Heart right ventricle (tissue), 16 donors: ENCODE measurements around the gene CDC20. TPM values are rescaled to one million over a fixed set of nuclear protein-coding genes. Genes with fewer than 3 reads are reported as not detected.

Experiments used
- ATAC-seq, 8 donors: fragments of 200-7000 bp; cut with Tn5 transposase; one replicate each; pipeline ENCODE4 v1.9.1; 2020; ENCODE audit warnings: mild to moderate bottlenecking in 8 of 8, moderate library complexity in 8 of 8, moderate number of reproducible peaks in 1 of 8
- DNase-seq, 2 donors: peaks; one replicate each; pipeline ENCODE4 v3.0.0-alpha.2; 2020
- H3K27ac ChIP-seq, 10 donors: fragments of 200-600 bp; sonication (generic) in 2 of 10; one replicate each; pipeline versions ENCODE4 v1.5.0 to v1.8.0; 2020 to 2022; ENCODE audit warnings: mild to moderate bottlenecking in 3 of 10
- H3K27me3 ChIP-seq, 7 donors: fragments of 200-600 bp; one replicate each; pipeline ENCODE4 v1.8.0; 2021 to 2022; ENCODE audit warnings: mild to moderate bottlenecking in 2 of 7
- H3K36me3 ChIP-seq, 9 donors: fragments of 200-600 bp; sonication (generic) in 1 of 9; one replicate each; pipeline versions ENCODE4 v1.5.0 to v1.8.0; 2020 to 2022; ENCODE audit warnings: mild to moderate bottlenecking in 2 of 9
- H3K4me1 ChIP-seq, 9 donors: fragments of 200-600 bp; sonication (generic) in 1 of 9; one replicate each; pipeline versions ENCODE4 v1.5.0 to v1.8.0; 2020 to 2022; ENCODE audit warnings: mild to moderate bottlenecking in 4 of 9
- H3K4me3 ChIP-seq, 10 donors: fragments of 200-600 bp; sonication (generic) in 2 of 10; one replicate each; pipeline versions ENCODE4 v1.5.0 to v1.8.0; 2020 to 2022; ENCODE audit warnings: mild to moderate bottlenecking in 7 of 10, moderate library complexity in 2 of 10
- H3K9me3 ChIP-seq, 11 donors: fragments of 200-600 bp in 10 of 11; sonication (generic) in 2 of 11; one replicate each; pipeline versions ENCODE4 v1.5.0 to v1.8.0; 2013 to 2022; ENCODE audit warnings: mild to moderate bottlenecking in 2 of 11, control low read depth in 1 of 11, moderate library complexity in 1 of 11
- WGBS, 2 donors: extraction: QIAGEN DNeasy Blood & Tissue Kit; methylation state at CpG; one replicate each; pipeline ENCODE4 v1.1.7; 2013; ENCODE audit warnings: inconsistent platforms in 1 of 2; 5-methylcytosine and 5-hydroxymethylcytosine counted together
- intact Hi-C, 10 donors: fragments of 100-400 bp; cut with DNase I; formaldehyde crosslinking; loops; one replicate each; pipeline versions ENCODE4 v1.11.1 to v1.14.2; 2022
- polyA plus RNA-seq, 2 donors: library from polyadenylated mRNA; stranded (reverse); fragments of 200-250 nt; gene quantifications; one replicate each; pipeline ENCODE4 v1.2.3, GENCODE V29; 2013
- total RNA-seq, 10 donors: library from RNA; stranded (reverse); fragmentation: NEBNext Ultra II Directional in 3 of 10; extraction: Animal tissue kit (Norgen Biotek cat#: 25700) in 3 of 10; gene quantifications; one replicate each; pipeline versions ENCODE4 v1.2.1 to v1.2.4, GENCODE V29; 2021 to 2023
- TF ChIP-seq, protein P1 (sequence below), 9 donors: fragments of 200-600 bp; sonication (generic) in 2 of 9; IDR thresholded peaks; one replicate each; pipeline versions ENCODE4 v1.5.0 to v1.8.0; 2021 to 2022; ENCODE audit warnings: antibody characterized with exemption in 9 of 9, mild to moderate bottlenecking in 5 of 9, moderate library complexity in 1 of 9
- donor health status: Arrhythmogenic right ventricular cardiomyopathy.
- donor health status: ischemic (EF 13 %, LVEDD 7.1; RV severe dilation, severe dysfunction).
- donor health status: healthy with polysubstance abuse.
- donor health status: DM: no; HTN: yes; CAD: no.
- donor health status: DM: no; HTN: no; CAD: no.
- donor health status: ischemic (EF 25% LVEDD 6.9; RV normal size, moderate dysfunction).
- donor health status: ischemic (EF 25% LVEDD 5.7; RV mildly dilated, moderate dysfunction).
- donor health status: healthy.
- donor health status: DM: yes; HTN: yes; CAD: no.
- donor health status: Ischemic cardiomyopathy.
- donor health status: ischemic (EF 35%, LVEDD 5.7; RV mildly dilated, moderate dysfunction).
- donor health status: nonischemic (EF 11% LVEDD 7.7; RV severe dilation, severe dysfunction).
- donor health status: DM: yes; HTN: yes; CAD: no.
- donor health status: PGD.
- donor health status: ischemic (EF 29% LVEDD 5.4; RV normal size, mild dysfunction).
- donor health status: nonischemic (EF 23%, LVEDD 6.1; RV moderate dilation, normal function).

Gene CDC20
- total and polyA plus RNA-seq, 12 donors, result 0.15 to 9.6 (median 1.4) TPM

DNA sequence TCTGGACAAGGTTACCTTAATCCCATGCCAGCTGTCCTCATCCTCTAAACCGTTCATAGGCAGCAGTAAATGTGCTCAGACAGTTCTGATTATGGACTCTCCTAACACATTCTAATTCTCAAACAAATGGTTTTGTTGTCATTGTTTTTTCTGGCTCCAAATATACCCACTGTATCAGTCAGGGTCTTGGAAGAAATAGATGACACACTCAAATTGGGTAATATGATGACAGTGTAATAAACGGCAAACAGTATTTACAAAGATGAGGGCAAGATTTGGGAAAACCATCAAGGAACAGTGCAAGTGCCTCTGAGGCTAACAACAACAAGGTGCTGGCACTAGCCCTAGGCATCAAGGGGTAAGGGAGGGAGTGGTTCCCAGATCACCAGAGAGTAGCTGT lies 4.3 kb upstream of the CDC20 start:
- TF ChIP-seq, protein P1, sequence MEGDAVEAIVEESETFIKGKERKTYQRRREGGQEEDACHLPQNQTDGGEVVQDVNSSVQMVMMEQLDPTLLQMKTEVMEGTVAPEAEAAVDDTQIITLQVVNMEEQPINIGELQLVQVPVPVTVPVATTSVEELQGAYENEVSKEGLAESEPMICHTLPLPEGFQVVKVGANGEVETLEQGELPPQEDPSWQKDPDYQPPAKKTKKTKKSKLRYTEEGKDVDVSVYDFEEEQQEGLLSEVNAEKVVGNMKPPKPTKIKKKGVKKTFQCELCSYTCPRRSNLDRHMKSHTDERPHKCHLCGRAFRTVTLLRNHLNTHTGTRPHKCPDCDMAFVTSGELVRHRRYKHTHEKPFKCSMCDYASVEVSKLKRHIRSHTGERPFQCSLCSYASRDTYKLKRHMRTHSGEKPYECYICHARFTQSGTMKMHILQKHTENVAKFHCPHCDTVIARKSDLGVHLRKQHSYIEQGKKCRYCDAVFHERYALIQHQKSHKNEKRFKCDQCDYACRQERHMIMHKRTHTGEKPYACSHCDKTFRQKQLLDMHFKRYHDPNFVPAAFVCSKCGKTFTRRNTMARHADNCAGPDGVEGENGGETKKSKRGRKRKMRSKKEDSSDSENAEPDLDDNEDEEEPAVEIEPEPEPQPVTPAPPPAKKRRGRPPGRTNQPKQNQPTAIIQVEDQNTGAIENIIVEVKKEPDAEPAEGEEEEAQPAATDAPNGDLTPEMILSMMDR (IDR thresholded peaks at IDR 0.05), result no peak
- DNase-seq (no peak), ATAC-seq (no peak)
- no peak overlapping the region for H3K4me3 ChIP-seq
- no peak overlapping the region for H3K27ac ChIP-seq
- peaks cover 2 to 27% (median 18%) of the 10 kb centered on the region in 9 donors for H3K4me1 ChIP-seq
- intact Hi-C loops, result no loop called here
- no peaks in the 10 kb centered on the region for H3K9me3 ChIP-seq
- no peaks in the 10 kb centered on the region for H3K36me3 ChIP-seq
- WGBS, 2 donors, result 73 to 81% methylated on average over 2 of the region's 2 CpGs
- no peaks in the 10 kb centered on the region for H3K27me3 ChIP-seq

GRCh38 chr1:43354936-43355335 lies 3.8 kb upstream of the CDC20 start:
- TF ChIP-seq, protein P1 (IDR thresholded peaks at IDR 0.05), result no peak
- Histone ChIP-seq H3K4me1 (peaks cover 2 to 27% (median 14%) of the 10 kb centered on the region in 9 donors), H3K9me3 (no peaks in the 10 kb centered on the region), H3K36me3 (peaks cover 0 to 1% (median 0%) of the 10 kb centered on the region in 9 donors), H3K4me3 (no peak overlapping the region), H3K27ac (no peak overlapping the region), H3K27me3 (no peaks in the 10 kb centered on the region)
- intact Hi-C loops, result loop anchor here in 3 of 10 donors (5.0 kb wide), 2 partner anchors 58 to 118 kb away; no protein-coding TSS in a partner anchor
- DNase-seq, result no peak
- WGBS, 2 donors, result 100% methylated on average over 2 of the region's 2 CpGs
- no peak for ATAC-seq

- Histone ChIP-seq H3K27me3 (no peaks in the 10 kb centered on the region), H3K4me1 (peaks cover 2 to 41% (median 13%) of the 10 kb centered on the region in 9 donors), H3K27ac (peak overlapping the region in 1 of 10 donors; percentile 92), H3K9me3 (no peaks in the 10 kb centered on the region), H3K36me3 (peaks cover 0 to 25% (median 5%) of the 10 kb centered on the region in 9 donors), H3K4me3 (no peak overlapping the region)
- no peak for ATAC-seq
- 95 to 96% methylated on average over 4 of the region's 4 CpGs for WGBS, 2 donors
- intact Hi-C loops, result loop anchor here in 3 of 10 donors (5.0 kb wide), 2 partner anchors 60 to 120 kb away; no protein-coding TSS in a partner anchor
- no peak for DNase-seq
- TF ChIP-seq, protein P1 (IDR thresholded peaks at IDR 0.05), result no peak
These were observed 1.5 kb upstream of the CDC20 start for GRCh38 chr1:43357251-43357650.

GRCh38 chr1:43358121-43358745 lies 548 bp upstream of the CDC20 start:
- Histone ChIP-seq H3K4me3 (peak overlapping the region; percentile 2 to 83 (median 72)), H3K36me3 (peaks cover 0 to 34% (median 14%) of the 10 kb centered on the region in 9 donors), H3K4me1 (peaks cover 2 to 41% (median 13%) of the 10 kb centered on the region in 9 donors), H3K9me3 (no peaks in the 10 kb centered on the region), H3K27me3 (no peaks in the 10 kb centered on the region), H3K27ac (peak overlapping the region; percentile 72 to 97 (median 94))
- intact Hi-C loops, result loop anchor here in 4 of 10 donors (1.0 to 5.0 kb wide), 4 partner anchors 57 to 121 kb away; no protein-coding TSS in a partner anchor
- no peak for DNase-seq
- TF ChIP-seq, protein P1 (IDR thresholded peaks at IDR 0.05), result peak in 7 of 9 donors; percentile 22 to 53 (median 41)
- WGBS, 2 donors, result 1% methylated on average over 33 of the region's 33 CpGs
- ATAC-seq, result peak; percentile 32 to 71 (median 52)
